Ishikawa (cell line): Measurements from ENCODE around the gene EHBP1L1.

ENCODE experiments used
- CEBPB ChIP-seq: IDR thresholded peaks from 2 replicates; pipeline ENCODE4 v1.6.1; 2012
- EGR1 ChIP-seq: IDR thresholded peaks from 2 replicates; pipeline ENCODE4 v1.6.1; 2012
- FOXM1 ChIP-seq: IDR thresholded peaks from 2 replicates; pipeline ENCODE4 v1.6.1; 2012; ENCODE audit warnings: low read depth, borderline replicate concordance
- REST ChIP-seq: IDR thresholded peaks from 2 replicates; pipeline ENCODE4 v1.6.1; 2012; ENCODE audit warnings: low read depth, mild to moderate bottlenecking
- TAF1 ChIP-seq: IDR thresholded peaks from 2 replicates; pipeline ENCODE4 v1.6.1; 2012; ENCODE audit warnings: low read depth, mild to moderate bottlenecking
- TEAD4 ChIP-seq: IDR thresholded peaks from 2 replicates; pipeline ENCODE4 v1.6.1; 2012
- YY1 ChIP-seq: IDR thresholded peaks from 2 replicates; pipeline ENCODE4 v1.6.1; 2012; ENCODE audit warnings: low read depth
- ZBTB7A ChIP-seq: IDR thresholded peaks from 2 replicates; pipeline ENCODE4 v1.6.1; 2012; ENCODE audit warnings: low read depth
- TF ChIP-seq, protein P1 (sequence below): IDR thresholded peaks from 2 replicates; pipeline ENCODE4 v1.6.1; 2012

DNA sequence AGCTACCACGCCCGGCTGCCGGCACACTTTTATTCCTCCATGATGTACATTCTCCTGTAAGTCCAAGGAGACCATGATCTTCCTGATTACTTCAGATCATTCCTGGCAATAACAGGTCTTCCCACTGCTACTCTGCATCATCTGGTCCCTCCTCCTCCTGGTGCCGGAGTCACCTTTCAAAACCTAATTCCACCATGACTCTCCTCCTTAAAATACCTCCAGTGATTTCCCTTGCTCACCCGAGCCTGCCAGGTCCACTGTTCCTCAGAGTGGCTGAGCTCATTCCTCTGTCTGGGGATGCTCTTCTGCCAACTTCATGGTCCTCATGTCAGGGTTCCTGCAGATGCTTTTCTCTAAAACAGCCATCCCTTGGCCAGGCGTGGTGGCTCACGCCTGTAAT lies 13.8 kb upstream of the EHBP1L1 start:
- TF ChIP-seq CEBPB (no peak), REST (no peak), YY1 (no peak), FOXM1 (no peak), EGR1 (no peak), TEAD4 (no peak), TAF1 (no peak), ZBTB7A (no peak)
- TF ChIP-seq, protein P1, sequence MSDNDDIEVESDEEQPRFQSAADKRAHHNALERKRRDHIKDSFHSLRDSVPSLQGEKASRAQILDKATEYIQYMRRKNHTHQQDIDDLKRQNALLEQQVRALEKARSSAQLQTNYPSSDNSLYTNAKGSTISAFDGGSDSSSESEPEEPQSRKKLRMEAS, result no peak
